Loucy (cell line): Measurements from ENCODE around the gene PEX11B.
A peak's percentile ranks its signal among the peaks of the same experiment; 100 is the strongest.

Experiments
- H2AFZ ChIP-seq: fragments of 200-600 bp; sonication (generic); 2 replicates; pipeline ENCODE4 v1.6.0; 2016; ENCODE audit warnings: antibody characterized with exemption, mild to moderate bottlenecking, low read length, moderate library complexity
- H3F3A ChIP-seq: fragments of 200-600 bp; 2 replicates; pipeline ENCODE4 v1.6.0; 2016; ENCODE audit warnings: antibody characterized with exemption, low read depth, mild to moderate bottlenecking
- H3K27me3 ChIP-seq: fragments of 200-600 bp; sonication (generic); 2 replicates; pipeline ENCODE4 v1.6.1; 2014; ENCODE audit warnings: low read length, mild to moderate bottlenecking; ENCODE audit not compliant: insufficient read depth, poor library complexity, severe bottlenecking
- H3K36me3 ChIP-seq: fragments of 200-600 bp; sonication (generic); 2 replicates; pipeline ENCODE4 v1.6.1; 2016; ENCODE audit warnings: low read length; ENCODE audit not compliant: insufficient read depth
- H3K4me1 ChIP-seq: fragments of 200-600 bp; sonication (generic); 2 replicates; pipeline ENCODE4 v1.5.1; 2014; ENCODE audit warnings: low read length, mild to moderate bottlenecking; ENCODE audit not compliant: insufficient read depth, poor library complexity, severe bottlenecking
- H3K4me2 ChIP-seq: fragments of 200-600 bp; sonication (generic); 2 replicates; pipeline ENCODE4 v1.6.0; 2014; ENCODE audit warnings: antibody characterized with exemption, low read length, low read depth, mild to moderate bottlenecking; ENCODE audit not compliant: poor library complexity, severe bottlenecking
- H3K4me3 ChIP-seq: fragments of 200-600 bp; sonication (generic); 2 replicates; pipeline ENCODE4 v1.5.1; 2014; ENCODE audit warnings: low read length, mild to moderate bottlenecking, mixed read lengths; ENCODE audit not compliant: poor library complexity, severe bottlenecking
- H3K79me2 ChIP-seq: fragments of 200-600 bp; sonication (generic); 2 replicates; pipeline ENCODE4 v1.6.1; 2014; ENCODE audit warnings: low read length; ENCODE audit not compliant: insufficient read depth
- H3K9ac ChIP-seq: fragments of 200-600 bp; sonication (generic); 2 replicates; pipeline ENCODE4 v1.6.0; 2014; ENCODE audit warnings: mild to moderate bottlenecking, low read depth, low read length, moderate library complexity; ENCODE audit not compliant: poor library complexity, severe bottlenecking
- H3K9me2 ChIP-seq: fragments of 200-600 bp; sonication (generic); replicated peaks from 2 replicates; pipeline ENCODE4 v1.6.1; 2016; ENCODE audit warnings: low read depth, low read length, mixed read lengths
- H3K9me3 ChIP-seq: fragments of 200-600 bp; sonication (generic); 2 replicates; pipeline ENCODE4 v1.6.1; 2014; ENCODE audit warnings: mild to moderate bottlenecking, antibody characterized with exemption, low read length, low read depth; ENCODE audit not compliant: insufficient read depth
- H4K20me1 ChIP-seq: fragments of 200-600 bp; sonication (generic); 2 replicates; pipeline ENCODE4 v1.6.0; 2014; ENCODE audit warnings: antibody characterized with exemption, low read length, mild to moderate bottlenecking; ENCODE audit not compliant: insufficient read depth, poor library complexity, severe bottlenecking
- EZH2phosphoT487 ChIP-seq: fragments of 200-600 bp; IDR thresholded peaks from 2 replicates; pipeline ENCODE4 v1.6.1; 2018; ENCODE audit warnings: antibody characterized with exemption, mild to moderate bottlenecking, moderate library complexity, borderline replicate concordance
- TF ChIP-seq, protein P1 (sequence below): fragments of 200-600 bp; sonication (generic); conservative IDR thresholded peaks from 2 replicates; pipeline ENCODE4 v1.5.1; 2014; ENCODE audit warnings: mild to moderate bottlenecking, antibody characterized with exemption, low read length

The PEX11B gene

DNA sequence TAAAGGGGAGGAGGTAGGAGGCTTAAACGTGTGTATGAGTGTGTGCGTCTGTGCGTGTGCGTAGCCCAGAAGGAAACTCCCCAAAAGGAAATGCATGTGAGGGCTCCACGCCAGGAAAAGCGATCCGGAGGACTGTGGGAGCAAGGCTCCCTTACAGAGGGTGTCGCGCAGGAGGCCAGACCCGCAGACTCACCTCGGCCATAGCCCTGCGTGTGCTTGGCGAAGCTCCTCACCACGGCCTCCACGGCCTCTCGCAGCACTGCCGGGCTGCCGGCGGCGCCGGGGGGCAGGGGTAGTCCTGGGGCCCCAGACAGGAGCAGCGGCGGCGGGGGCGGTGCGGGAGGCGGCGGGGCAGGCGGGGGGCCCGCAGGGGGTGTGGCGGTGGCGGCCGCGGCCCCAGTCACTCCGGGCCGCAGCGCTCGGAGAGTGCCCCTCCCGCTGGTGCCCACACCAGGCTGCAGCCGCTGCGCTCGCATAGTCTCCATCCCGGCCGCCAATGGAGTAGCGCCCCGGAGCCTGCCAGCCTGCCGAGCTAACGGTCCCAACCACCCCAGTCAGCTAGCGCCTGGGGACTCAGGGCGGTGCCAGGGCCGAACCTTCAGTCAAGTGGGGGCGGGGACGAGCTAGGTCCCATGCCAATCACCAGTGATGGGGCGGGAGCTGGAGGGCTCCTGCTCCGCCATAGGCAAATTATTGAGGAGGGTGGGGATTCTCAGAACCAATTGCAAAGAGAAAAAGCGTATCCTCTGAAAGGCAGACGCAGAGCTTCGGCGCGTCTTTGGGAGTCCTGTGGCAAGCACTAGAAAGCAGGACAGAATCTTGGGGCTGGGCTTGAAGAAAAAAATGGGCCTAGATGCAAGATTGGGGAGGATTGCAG, 39.2 kb upstream of the PEX11B start, which contains the start of gene LIX1L:
Gene LIX1L (minus strand): TSS at position 575 of the 877 bp plus-strand sequence. CDS start 90 bp downstream, at position 485.
- Histone ChIP-seq H3F3A (0 out of 2 replicates have a peak, but pooled peaks cover under 1% of the 10 kb centered on the region), H2AFZ (peak within 1 kb of the TSS; percentile 80), H3K9ac (peak within 1 kb of the TSS; percentile 86), H4K20me1 (peaks cover 17% of the 10 kb centered on the region), H3K79me2 (peaks cover 71% of the 10 kb centered on the region), H3K27me3 (no peaks in the 10 kb centered on the region), H3K9me3 (no peaks in the 10 kb centered on the region), H3K36me3 (no peaks in the 10 kb centered on the region), H3K4me3 (peak within 1 kb of the TSS; percentile 79), H3K9me2 (no peaks in the 10 kb centered on the region), H3K4me2 (peak within 1 kb of the TSS; percentile 91), H3K4me1 (peaks cover 63% of the 10 kb centered on the region)
- TF ChIP-seq, protein P1, sequence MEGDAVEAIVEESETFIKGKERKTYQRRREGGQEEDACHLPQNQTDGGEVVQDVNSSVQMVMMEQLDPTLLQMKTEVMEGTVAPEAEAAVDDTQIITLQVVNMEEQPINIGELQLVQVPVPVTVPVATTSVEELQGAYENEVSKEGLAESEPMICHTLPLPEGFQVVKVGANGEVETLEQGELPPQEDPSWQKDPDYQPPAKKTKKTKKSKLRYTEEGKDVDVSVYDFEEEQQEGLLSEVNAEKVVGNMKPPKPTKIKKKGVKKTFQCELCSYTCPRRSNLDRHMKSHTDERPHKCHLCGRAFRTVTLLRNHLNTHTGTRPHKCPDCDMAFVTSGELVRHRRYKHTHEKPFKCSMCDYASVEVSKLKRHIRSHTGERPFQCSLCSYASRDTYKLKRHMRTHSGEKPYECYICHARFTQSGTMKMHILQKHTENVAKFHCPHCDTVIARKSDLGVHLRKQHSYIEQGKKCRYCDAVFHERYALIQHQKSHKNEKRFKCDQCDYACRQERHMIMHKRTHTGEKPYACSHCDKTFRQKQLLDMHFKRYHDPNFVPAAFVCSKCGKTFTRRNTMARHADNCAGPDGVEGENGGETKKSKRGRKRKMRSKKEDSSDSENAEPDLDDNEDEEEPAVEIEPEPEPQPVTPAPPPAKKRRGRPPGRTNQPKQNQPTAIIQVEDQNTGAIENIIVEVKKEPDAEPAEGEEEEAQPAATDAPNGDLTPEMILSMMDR, result no peak
- no peak for TF ChIP-seq EZH2phosphoT487

DNA sequence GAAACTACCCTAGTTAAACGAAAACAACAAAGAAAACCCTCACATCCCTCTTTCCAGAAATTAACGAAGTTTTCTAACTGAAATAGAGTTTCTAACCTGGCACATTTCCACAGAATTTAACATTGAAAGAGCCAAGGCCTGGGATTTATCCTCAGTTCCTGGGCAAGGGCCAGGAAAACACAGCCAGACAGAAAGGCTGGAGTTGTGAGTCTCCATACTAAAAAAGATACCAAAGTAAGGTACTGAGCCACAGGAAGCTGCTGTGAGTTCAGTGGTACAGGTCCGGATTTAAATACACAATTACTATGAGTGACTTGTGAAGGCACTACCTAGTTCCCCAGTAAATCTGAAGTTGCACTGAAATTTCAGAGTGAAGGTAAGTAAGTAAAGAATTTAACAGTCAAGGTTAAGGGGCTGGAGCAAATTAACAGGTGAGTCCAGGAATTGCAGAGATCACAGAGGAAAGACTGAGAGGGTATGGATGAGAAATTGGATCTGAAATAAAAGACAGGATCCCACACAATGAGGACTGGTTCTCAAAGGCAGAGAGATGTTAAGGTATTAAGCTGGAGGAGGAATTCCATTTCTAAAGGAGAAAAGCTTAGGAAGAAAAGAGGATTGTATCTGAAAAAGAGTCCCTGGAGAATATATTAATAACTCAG, 38.4 kb upstream of the PEX11B start:
- Histone ChIP-seq H3K79me2 (peaks cover 74% of the 10 kb centered on the region), H3K4me2 (peak overlapping the region; percentile 91), H3K36me3 (no peaks in the 10 kb centered on the region), H3F3A (no peaks in the 10 kb centered on the region), H4K20me1 (peaks cover 17% of the 10 kb centered on the region), H3K9me3 (no peaks in the 10 kb centered on the region), H3K4me1 (peaks cover 64% of the 10 kb centered on the region), H3K9ac (peak overlapping the region; percentile 79), H3K4me3 (peak overlapping the region; percentile 79), H2AFZ (peak overlapping the region; percentile 80), H3K9me2 (no peaks in the 10 kb centered on the region), H3K27me3 (no peaks in the 10 kb centered on the region)
- TF ChIP-seq, protein P1, result no peak
- TF ChIP-seq EZH2phosphoT487, result no peak

DNA sequence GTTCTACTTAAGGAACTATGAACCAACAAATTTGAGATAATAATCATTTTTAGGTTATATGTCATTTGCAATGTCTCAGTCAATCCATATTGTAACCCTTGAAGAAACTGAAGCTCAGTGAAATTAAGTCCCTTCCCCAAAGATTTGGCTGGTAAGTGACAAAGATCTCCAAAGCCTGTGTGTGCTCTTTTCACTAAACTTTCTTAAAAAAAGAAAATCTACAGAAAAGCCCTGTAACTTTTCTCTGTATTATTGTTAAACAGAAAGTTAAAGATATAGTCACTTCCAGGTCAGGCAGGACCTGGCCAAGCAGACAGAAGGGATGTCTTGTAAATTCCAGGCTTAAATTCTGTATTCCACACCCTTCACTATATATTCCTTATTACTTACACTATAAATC, 37.8 kb upstream of the PEX11B start:
- peak overlapping the region; percentile 79 for H3K4me3 ChIP-seq
- H3K4me1 ChIP-seq, result peaks cover 68% of the 10 kb centered on the region
- peaks cover 20% of the 10 kb centered on the region for H4K20me1 ChIP-seq
- peak overlapping the region; percentile 91 for H3K4me2 ChIP-seq
- TF ChIP-seq, protein P1, result no peak
- no peak for TF ChIP-seq EZH2phosphoT487
- no peaks in the 10 kb centered on the region for H3K27me3 ChIP-seq
- H3K9ac ChIP-seq, result peak overlapping the region; percentile 79
- H2AFZ ChIP-seq, result no peak overlapping the region
- H3K36me3 ChIP-seq, result no peaks in the 10 kb centered on the region
- H3K9me3 ChIP-seq, result no peaks in the 10 kb centered on the region
- no peaks in the 10 kb centered on the region for H3K9me2 ChIP-seq
- H3F3A ChIP-seq, result no peaks in the 10 kb centered on the region
- H3K79me2 ChIP-seq, result peaks cover 74% of the 10 kb centered on the region
